ENCODE results near the gene USP51.
"Not testable (repeated sequence)": the region's sequence is repeated elsewhere in the genome, so short reads cannot be mapped to it uniquely, and the experiment has no call there.

The USP51 gene

GRCh38 chrX:55465108-55465507 lies 24.5 kb downstream of the USP51 start:
- not testable (repeated sequence) for DNase-seq (ENCODE audit: low read depth in 2 of 2)

GRCh38 chrX:55464050-55464449 lies 25.6 kb downstream of the USP51 start:
- DNase-seq (ENCODE audit: low read depth in 2 of 2) = not testable (repeated sequence)

- not testable (repeated sequence) for DNase-seq (ENCODE audit: low read depth in 2 of 2)
Measured at GRCh38 chrX:55459926-55460325, 29.7 kb downstream of the USP51 start.

GRCh38 chrX:55459426-55459825 lies 30.2 kb downstream of the USP51 start:
- DNase-seq (ENCODE audit: low read depth in 2 of 2) = not testable (repeated sequence)

GRCh38 chrX:55455708-55456107 lies 33.9 kb downstream of the USP51 start:
- DNase-seq (ENCODE audit: low read depth in 2 of 2) = not testable (repeated sequence)

- DNase-seq (ENCODE audit: low read depth in 2 of 2) = no peak
Measured at GRCh38 chrX:55452833-55453124, 36.9 kb downstream of the USP51 start.

- peak; percentile 42 to 46 for DNase-seq (ENCODE audit: low read depth in 2 of 2)
Measured at GRCh38 chrX:55451990-55452832, 37.4 kb downstream of the USP51 start, which contains the start of gene MAGEH1. Gene MAGEH1 (plus strand): TSS chrX:55452127. CDS start chrX:55452375, 248 bp downstream.

- no peak for DNase-seq (ENCODE audit: low read depth in 2 of 2)
Measured at GRCh38 chrX:55451626-55451989, 38.0 kb downstream of the USP51 start.

- no peak for DNase-seq (ENCODE audit: low read depth in 2 of 2)
Measured at GRCh38 chrX:55451141-55451540, 38.5 kb downstream of the USP51 start.

- no peak for DNase-seq (ENCODE audit: low read depth in 2 of 2)
Measured at GRCh38 chrX:55450259-55450658, 39.4 kb downstream of the USP51 start.

- not testable (repeated sequence) for DNase-seq (ENCODE audit: low read depth in 2 of 2)
Measured at GRCh38 chrX:55443468-55443867, 46.2 kb downstream of the USP51 start.
